Sciatic nerve (tissue), 2 donors: ENCODE results near the gene LATS2. TPM values are rescaled to one million over a fixed set of nuclear protein-coding genes. Genes with fewer than 3 reads are reported as not detected.
A peak's percentile ranks its signal among the peaks of the same experiment; 100 is the strongest.

Source experiments
- ATAC-seq: fragments of 200-7000 bp; cut with Tn5 transposase; one replicate; pipeline ENCODE4 v1.9.1; 2020; ENCODE audit warnings: mild to moderate bottlenecking, moderate library complexity
- DNase-seq: peaks from one replicate; pipeline ENCODE4 v3.0.0-alpha.2; 2020; ENCODE audit warnings: low spot score
- intact Hi-C: fragments of 100-400 bp; cut with DNase I; formaldehyde crosslinking; loops from one replicate; pipeline ENCODE4 v1.14.2; 2022
- total RNA-seq: library from RNA; stranded (reverse); fragmentation: NEBNext Ultra II Directional; extraction: Animal tissue kit (Norgen Biotek cat#: 25700); gene quantifications from one replicate; pipeline ENCODE4 v1.2.1, GENCODE V29; 2021
- donor health status: DM: no; HTN: no; CAD: no.
- donor health status: DM: no; HTN: no; CAD: no.

Gene LATS2
- total RNA-seq, 1 donor from 2014 or later, result 59.1 TPM

DNA sequence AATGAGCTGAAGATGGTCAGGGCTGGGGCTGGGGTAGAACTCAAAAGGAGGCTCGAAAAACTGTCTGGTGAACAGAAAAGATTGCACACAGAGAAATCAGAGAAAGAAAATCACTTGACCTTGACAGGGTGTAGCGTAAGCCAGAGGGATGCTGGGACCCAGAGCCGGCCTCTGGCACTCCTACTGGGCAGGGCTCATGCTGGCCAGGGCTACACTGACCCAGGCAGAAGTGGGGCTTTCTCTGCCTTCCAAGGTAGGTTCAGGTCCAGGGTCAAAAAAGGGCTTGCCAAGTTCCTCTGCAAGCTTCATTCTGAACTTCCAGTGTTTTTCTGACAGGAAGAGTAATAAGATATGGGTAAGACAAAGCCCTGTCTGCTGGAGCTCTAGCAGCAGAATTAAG lies 56.2 kb downstream of the LATS2 start:
- intact Hi-C loops, result no loop called here
- peak; percentile 67 for ATAC-seq
- no peak for DNase-seq

DNA sequence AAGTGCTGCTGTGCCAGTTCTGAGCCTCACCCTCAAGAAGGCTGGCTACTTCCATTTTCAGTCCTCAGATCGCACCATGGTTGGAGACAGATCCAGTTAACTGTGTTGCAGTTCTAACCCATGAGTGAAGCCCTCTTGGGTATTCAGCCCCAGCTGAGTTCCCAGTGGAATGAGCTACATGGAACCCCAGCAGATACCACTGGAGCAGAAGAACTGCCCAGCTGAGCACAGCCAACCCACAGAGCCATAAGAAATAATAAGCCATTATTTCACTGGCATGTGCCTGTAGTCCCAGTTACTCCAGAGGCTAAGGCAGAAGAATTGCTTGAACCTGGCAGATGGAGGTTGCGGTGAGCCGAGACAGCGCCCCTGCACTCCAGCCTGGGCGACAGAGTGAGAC lies 59.9 kb downstream of the LATS2 start:
- ATAC-seq (no peak), DNase-seq (peak; percentile 32)
- intact Hi-C loops, result no loop called here

DNA sequence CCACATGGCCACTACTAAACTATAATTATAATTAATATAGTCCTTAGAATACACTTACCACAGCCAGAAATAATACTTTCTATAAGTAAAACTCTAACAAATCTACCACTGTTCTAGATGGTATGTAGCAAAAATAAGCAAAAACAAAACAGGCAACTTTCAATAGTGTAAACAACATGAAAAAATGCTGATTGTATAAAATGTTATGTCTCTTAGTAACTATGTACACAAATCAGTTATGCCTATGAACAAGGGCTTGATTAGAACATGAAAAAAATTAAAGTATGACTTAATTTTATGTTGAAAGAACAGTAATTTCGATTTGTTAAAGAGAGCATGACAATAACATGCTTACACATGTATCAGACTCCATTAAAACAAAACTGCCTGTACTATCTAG lies 60.7 kb downstream of the LATS2 start:
- DNase-seq (no peak), ATAC-seq (no peak)
- intact Hi-C loops, result no loop called here

DNA sequence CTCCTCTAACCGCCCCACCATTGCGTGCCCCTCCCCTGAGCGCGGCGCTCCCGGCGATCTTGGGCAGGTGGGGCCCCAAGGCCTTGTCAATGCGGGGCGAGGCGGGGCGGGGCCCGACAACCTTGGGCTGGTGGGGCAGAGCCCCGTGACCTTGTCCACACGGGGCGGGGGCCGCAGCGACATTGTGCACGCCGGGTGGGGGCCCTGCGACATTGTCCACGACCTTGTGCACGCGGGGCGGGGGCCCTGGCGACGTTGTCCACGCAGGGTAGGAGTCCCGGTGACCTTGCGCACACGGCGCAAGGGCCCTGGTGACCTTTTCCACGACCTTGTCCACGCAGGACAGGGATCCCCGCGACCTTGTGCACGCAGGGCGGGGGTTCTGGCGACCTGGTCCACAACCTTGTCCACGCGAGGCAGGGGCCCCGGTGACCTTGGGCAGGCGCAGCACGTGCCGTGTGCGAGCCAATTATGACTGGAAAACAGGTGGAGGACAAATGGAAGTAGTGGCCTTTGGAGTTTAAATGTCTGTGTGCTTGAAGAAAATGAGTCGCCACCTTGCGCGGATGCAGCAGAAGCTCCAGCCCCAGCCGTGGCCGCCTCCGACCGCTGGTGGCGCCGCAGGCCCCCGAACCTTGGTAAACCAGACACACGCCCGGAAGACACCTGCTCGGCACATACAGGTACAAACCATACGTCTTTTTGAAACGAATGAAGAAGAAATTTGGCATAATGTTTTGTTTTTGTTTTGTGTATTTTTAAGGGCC lies 62.6 kb downstream of the LATS2 start:
- peak; percentile 59 for DNase-seq
- no peak for ATAC-seq
- intact Hi-C loops, result no loop called here

DNA sequence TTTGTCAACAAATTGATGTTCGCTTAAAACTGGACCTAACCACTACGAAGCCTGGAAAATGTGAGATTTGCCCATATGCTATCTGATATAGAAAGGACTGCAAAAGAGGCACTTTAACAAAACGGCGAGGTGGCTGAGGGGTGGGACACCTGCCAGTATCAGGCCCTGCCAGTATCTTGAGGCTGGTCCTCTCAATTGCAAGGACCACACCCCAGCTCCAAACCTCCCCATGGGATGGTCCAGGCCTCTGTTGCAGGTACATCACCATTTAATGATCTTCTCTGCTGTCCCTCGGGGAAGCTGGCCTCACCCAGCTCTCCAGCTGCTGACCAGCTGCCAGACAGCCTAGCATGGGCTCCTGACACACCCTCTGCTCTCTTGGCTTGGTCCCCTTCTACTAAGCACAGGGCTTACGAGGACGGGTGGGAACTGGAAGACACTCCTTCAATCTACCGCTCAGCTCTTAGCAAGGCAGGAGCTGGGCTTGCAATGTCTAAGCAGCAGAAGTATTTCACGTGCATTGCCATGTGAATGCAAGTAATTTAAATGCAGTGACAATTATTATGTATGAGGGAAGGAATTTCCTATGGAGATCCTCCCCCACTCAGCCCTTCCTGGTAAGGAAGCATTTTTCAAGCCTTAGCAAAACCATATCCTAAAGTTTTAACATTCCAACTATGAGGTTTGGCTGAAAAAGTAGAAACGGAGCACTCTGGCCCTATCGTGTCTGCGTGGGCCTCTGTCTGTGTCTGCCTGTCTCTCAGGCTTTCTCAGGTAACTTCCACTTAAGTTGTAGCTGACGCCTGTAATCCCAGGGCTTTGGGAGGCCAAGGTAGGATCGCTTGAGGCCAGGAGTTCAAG lies 63.9 kb downstream of the LATS2 start:
- intact Hi-C loops, result no loop called here
- ATAC-seq (peak; percentile 62), DNase-seq (peak; percentile 54)

DNA sequence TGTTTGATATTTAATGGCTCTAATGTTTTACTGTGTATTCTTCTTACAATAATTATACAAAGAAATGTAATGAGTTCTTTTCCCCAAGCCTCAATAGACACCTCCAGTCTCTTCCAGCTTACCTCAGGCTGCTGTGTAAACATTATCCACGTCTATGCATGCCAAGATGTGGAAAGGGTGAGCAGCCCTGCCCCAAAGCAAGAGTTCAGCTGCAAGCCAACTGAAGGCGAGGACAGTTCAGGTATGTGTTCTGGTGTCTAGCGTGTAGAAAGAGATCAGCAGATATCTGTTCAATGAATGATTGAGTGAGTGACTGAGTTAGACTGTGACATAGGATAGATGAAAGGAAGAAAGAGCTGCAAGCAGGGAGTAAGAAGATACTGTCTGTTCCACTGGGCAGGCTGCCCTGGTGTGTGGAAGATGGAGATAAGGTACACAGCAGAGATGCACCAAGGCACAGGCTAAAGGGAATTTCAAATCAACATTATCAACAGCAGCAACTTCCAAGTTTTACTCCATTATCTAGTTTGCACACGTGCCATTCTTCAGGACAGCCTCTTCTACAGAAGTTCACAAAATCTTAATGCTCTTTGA lies 66.0 kb downstream of the LATS2 start:
- intact Hi-C loops, result no loop called here

DNA sequence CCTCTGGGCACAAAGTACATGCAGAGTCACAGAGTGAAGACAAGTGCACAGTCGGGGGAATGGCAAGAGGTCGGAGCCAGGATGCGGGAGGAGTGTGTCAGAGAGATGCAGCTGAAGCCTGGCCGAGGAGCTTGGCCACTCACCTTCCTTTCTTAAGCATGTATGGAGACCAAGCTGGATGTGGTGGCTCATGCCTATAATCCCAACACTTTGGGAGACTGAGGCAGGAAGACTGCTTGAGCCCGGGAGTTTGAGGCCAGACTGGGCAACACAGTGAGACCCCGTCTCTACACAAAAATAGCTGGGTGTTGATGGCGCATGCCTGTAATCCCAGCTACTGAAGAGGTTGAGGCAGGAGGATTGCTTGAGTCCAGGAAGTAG lies 67.0 kb downstream of the LATS2 start:
- no peak for ATAC-seq

More for the DNA sequence above, 66.0 kb downstream of the LATS2 start:
- ATAC-seq (no peak), DNase-seq (no peak)

DNA sequence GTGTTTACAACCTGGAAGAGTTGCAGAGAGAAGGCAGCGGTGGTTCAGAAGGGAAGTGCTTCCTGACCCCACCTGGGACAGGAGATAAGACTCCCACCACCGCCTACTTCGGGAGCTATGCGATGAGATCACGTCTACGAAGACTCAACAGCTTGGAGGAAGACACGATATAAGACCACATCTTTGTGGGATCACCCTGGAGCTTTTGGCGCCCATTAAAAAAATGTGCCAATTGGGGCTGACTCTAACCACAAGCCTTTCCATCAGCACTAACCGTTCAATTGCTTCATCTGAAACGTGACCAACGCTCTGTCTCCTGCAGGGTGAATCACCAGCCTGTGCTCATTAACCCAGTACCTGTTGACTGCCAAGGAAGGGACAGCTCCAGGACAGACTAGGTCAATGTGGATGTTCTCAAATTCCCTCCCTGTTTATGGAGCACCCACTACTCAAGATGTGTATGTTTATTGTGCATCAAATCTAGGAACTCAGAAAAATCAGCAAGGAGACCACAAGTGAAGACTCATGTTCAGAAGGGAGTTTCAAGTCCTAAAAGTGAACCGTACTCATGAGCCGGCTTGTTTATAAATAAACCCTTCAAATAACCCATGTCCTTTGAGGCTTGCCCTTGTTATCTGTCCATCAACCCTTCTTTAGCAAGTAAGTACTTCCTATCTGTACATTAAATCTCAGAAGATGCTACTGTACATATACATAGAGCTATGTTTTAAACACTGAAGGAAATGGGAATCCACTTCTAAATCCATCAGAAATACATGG lies 67.5 kb downstream of the LATS2 start:
- intact Hi-C loops, result no loop called here
- DNase-seq (peak; percentile 50), ATAC-seq (no peak)

More for the DNA sequence above, 67.0 kb downstream of the LATS2 start:
- intact Hi-C loops, result no loop called here
- peak; percentile 45 for DNase-seq

DNA sequence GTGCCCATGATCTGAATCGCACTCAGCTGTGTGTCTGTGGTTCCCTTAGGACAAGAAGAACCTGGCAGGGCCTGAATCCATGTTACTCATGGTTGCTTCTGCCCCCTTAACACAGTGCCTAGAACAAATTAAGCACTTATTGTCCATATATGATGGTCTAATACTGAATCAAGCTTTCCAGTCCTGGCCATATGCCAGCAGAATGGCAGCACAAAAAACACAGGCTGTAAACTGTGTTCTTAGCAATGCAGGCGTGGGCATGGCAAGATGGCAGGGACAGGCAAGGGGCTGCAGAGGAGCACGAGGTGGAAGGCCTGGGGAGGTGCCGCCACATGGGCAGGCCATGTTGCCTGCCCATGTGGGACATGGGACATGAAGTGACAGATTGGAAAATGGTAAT lies 68.2 kb downstream of the LATS2 start:
- intact Hi-C loops, result no loop called here
- peak; percentile 57 for DNase-seq

DNA sequence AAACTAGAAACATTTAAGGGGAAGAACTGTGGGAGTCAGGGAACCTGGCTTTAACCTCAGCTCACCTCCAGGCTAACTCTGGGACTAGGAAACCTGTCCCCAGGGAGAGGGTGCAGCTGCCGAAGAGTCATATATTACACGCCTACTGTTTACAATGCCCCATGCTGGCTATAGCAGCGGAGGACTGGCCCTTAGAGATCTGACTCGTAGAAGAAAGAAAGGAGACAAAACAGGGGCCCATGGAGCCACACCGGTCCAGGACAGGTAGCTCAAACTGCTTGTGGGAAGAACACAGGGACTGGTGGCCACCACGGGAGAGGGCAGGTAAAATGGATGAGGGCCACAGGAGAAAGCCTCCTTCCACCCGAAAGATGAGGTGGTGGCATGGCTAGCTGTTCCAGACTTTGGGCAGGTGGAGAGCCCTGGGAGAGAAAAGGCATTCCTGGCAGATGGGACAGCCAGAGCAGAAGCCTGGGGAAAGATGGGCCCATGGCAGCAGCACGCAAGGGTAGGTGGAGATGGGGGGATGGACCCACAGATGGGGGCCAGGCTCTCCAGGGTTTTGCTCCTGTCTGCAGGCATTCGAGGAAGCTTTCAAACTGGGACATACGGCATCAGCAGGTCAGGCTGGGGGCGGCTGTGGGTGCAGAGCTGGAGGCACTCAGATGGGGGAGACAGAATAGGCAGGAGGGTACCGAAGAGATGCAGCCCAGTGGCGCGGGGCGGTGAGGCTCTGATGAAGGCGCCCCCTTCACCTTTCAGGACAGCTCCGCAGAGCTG lies 69.5 kb downstream of the LATS2 start:
- no peak for ATAC-seq
- peak; percentile 48 for DNase-seq
- intact Hi-C loops, result no loop called here

More for the DNA sequence above, 68.2 kb downstream of the LATS2 start:
- ATAC-seq, result no peak

DNA sequence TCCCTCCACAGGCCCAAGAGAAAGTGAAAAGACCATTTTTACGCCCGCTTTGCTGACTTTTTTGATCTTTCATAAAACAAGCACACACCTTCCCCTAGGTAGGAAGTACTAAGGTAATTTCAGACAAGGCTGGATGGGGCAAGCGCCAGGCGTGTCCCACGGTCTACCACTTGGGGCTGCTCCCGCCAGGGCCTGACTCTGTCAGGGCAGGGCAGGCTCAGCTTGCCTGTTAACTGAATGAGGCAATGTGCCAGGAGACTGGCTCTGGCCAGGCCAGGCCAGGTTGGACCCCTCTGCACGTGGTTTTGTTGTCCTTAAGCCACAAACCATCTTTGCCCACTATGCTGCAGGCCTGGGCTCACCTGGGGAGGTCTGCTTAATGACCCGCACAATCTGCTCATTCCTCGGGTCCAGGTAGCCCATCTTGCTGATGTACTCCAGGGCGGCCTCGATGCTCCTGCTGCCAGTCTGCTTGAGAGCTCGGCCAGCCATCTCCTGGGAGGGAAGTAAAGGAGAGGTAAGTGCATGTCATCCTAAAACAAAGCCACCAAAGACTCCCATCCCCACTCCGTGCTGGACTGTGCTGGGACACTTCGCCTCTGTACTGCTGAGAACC lies 70.4 kb downstream of the LATS2 start:
- intact Hi-C loops, result no loop called here
- ATAC-seq, result no peak

DNA sequence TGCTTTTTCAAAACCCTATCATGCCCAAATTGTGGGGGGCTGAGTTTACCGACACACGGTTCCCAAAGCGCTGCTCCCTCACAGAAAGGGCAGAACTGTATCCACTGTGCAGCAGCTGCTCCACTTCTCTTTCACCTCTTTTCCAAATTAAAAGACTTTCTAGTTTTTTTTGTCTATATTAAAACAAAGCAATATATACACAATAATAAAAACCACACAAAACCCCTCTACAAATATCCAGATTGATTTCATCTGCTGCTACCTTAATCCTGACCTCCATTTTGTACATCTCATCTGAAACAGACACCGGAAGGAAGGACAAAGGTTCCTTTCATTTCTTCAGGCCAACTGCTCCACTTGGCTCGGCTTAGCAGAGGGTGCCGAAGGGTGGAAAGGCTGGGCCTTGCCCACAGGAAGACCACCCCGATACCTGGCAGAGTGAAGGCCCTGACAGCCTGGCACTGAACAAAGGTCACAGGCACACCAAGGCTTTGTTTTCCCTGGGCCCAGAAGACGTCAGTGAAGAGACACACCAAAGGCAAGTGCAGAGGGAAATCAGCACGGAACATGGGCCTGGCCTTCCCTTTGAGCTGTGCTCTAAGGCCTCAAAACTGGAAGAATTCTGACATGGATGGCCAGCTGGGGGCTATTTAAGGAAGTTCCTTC lies 71.6 kb downstream of the LATS2 start:
- peak; percentile 52 for DNase-seq
- intact Hi-C loops, result no loop called here
- peak; percentile 9 for ATAC-seq

More for the DNA sequence above, 70.4 kb downstream of the LATS2 start:
- DNase-seq, result peak; percentile 55

DNA sequence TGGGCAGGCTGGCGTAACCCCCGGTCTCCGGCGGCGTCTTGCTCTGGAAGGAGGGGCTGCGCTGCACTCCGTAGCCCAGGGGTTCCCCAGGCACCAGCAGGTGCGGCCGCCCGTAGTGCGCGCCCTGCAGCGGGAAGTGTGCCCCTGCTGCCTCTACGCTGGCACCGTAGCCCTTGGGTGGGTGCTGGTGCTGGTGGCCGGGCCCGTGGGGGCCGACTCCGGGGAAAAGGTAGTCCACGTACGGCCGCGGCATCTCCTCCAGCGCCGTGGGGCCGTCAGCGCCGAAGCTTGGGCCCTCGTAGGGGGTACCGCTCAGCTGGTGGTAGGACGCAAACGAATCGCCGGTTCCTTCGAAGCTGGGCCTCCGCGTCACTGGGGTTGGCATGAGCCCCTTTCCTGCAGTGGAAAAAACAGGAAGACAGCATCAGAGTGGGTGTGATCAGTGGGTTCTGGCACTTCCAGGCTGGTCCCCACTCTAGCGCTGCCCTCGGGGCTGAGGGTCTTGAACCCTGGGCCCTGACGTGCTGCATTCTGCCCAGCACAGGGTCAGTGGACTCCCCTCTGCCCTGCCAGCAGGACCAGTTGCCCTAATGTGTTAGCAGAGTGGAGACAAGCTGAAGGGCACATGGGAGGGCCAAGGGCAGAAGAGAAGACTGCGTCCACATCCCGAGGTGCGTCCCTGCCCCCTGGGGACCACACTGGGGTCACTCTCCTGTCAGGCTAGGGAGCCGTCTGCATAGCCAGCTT lies 72.3 kb downstream of the LATS2 start:
- intact Hi-C loops, result no loop called here
- ATAC-seq (peak; percentile 7), DNase-seq (no peak)

DNA sequence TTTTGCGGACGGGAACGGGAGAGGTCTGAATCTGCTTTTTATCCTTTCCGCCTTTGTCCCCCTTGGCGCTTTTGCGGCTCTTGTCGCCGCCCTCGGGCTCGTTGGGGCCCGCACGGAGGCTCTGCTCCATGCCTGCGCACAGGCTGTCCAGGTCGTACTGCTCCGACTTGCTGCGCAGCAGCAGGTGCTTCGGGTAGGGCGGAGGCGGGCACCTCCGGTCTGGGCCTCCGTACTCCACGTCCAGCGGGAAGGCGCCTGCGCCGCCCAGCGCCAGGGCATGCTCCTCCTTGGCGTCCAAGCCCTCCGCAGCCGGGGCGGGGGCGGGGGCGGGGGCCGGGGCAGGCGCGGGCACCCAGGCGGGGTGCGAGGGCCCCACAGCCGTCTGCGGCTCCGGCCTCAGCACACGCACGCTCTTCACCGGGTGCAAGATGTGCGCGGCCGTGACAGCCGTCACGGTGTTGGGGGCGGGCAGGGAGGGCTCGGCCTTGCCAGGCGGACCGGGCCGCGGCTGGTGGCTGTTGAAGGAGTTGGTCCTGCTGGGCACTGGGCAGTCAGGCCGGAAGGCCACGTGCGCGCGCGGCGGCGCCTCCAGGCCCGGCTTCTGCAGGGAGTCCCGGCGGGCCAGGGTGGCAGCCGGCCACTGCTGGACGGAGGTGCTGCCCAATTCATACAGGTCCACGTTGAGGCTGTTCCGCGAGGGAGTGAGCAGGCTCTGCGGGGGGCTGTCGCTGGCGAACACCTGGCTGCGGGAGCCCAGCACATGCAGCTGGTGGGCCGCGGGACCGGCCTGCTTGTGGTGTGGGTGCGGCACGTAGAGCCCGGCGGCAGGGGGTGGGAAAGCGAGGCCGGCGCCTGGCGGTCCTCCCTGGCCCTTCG lies 73.1 kb downstream of the LATS2 start:
- ATAC-seq (no peak), DNase-seq (no peak)
- intact Hi-C loops, result no loop called here

DNA sequence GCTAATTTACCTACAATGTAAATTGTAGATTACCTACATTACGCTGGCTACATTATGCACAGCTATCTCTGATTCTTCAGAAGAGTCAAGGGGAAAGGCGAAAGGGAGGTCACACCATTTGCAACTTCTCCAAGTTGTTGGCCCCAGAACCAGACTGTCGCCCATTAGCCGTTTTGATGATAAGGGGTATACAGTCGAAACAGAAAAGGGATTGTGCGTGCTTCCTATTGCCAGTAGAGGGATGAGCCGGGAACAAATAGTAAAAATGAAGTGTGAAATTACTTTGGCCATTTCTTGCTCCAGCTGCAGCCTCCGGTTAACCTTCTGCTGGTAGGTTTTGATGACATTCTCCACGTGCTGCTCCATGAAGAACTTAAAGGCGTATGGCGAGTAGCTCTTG lies 73.8 kb downstream of the LATS2 start:
- intact Hi-C loops, result no loop called here
- DNase-seq (no peak), ATAC-seq (no peak)

DNA sequence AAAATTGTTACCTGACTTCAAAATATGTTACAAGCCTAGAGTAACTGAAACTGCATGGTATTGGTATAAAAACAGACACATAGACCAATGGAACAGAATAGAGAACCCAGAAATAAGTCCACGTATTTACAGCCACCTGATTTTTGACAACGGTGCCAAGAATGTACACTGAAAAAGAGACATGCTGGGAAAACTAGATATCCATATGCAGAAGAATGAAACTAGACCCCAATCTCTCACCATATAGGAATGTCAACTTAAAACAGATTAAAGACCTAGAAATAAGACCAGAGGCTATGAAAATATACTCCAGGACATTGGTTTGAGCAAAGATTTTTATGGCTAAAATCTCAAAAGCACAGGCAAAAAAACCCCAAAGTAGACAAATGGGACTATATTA lies 76.5 kb downstream of the LATS2 start:
- no peak for DNase-seq
- no peak for ATAC-seq
- intact Hi-C loops, result no loop called here
